AG08395 (cell line): Measurements from ENCODE around the gene DIP2C.
"Not testable (repeated sequence)": the region's sequence is repeated elsewhere in the genome, so short reads cannot be mapped to it uniquely, and the experiment has no call there.

Experiments used
- DNase-seq: peaks from one replicate; pipeline ENCODE4 v3.0.0; 2012; ENCODE audit warnings: mixed read lengths, low spot score

Gene DIP2C

GRCh38 chr10:449331-449730 is 240.1 kb downstream of the DIP2C start:
- DNase-seq, result not testable (repeated sequence)

GRCh38 chr10:443459-443858 is 246.0 kb downstream of the DIP2C start:
- DNase-seq, result no peak

- no peak for DNase-seq
These were observed 247.3 kb downstream of the DIP2C start for GRCh38 chr10:442209-442608.

DNA sequence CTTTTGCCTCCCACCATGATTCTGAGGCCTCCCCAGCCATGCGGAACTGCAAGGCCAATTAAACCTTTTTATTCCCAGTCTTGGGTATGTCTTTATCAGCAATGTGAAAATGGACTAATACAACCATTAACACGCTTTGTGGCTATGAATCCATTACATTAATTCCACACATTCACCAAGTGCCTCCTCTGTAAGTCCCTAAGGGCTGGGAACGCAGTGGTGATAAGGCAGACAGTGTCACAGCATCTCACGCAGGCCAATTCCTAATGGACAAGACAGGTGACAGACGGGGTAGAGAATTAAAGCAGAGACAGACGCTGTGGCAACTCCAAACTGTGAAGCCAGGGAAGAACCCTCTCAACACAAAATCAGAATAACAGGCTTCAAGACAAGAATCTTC is 247.8 kb downstream of the DIP2C start:
- no peak for DNase-seq

- DNase-seq, result no peak
These were observed 249.3 kb downstream of the DIP2C start for GRCh38 chr10:440127-440526.

DNA sequence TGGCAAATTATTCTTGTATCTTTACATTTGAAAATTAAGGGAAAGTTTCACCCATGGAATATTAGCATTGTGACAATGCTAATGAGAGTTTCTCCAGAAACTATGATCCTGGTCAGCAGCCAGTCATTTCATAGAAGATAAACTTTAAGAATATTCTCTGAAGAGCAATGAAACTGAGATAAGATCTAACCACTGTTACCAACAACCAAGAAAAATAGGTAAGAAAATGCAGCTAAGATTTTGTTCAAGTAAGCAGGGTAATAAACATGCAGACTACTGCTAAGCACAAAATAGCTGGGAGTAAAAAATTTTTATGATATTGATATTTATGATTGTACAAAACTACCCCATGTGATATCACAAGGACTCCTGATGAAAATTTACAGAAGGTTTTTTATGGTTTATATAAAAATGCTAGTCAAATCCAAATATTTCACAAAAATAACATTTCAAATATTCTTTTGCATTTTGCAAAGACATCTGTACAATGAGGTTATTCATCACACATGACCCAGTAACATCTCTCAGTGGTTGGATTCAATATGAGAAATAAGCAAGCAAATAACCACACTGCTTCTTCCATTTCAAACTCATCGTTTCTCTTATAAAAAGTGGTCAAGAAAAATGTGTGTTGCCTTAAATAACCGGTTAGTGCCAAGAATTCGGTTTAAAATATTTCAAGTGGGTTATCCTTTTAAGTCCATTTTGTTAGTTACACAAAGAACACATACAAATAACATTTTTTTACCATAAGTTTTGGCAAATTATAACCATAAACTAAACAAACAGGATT is 251.6 kb downstream of the DIP2C start:
- DNase-seq, result no peak

- no peak for DNase-seq
These were observed 252.4 kb downstream of the DIP2C start for GRCh38 chr10:436911-437665.

DNA sequence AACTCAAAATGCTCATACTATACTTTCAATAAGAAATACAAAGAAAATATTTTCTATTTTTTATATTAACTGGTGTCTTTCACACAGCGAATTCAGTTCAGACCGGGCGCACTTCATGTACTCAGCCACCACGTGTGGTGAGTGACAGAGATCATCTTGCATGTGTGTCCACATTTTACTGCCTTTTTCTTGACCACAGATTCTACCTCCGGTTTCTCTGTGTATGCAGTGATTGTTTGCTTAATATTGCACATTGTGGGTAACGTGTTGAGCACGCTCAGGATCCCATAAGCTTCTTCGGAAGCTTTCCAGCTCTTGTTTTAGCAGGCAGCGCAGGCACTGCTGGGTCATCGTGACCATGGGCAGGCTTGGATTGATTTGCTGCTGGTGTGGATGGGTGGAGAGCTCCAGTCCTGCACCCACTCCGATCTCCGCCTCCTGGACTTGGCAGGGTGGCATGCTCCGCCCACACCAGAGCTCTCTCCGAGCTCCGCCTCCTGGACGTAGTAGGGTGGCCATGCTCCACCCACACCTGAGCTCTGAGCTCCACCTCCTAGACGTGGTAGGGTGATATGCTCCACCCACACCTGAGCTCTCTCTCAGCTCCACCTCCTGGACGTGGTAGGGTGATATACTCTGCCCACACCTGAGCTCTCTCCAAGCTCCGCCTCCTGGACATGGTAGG is 253.3 kb downstream of the DIP2C start:
- DNase-seq, result no peak

DNA sequence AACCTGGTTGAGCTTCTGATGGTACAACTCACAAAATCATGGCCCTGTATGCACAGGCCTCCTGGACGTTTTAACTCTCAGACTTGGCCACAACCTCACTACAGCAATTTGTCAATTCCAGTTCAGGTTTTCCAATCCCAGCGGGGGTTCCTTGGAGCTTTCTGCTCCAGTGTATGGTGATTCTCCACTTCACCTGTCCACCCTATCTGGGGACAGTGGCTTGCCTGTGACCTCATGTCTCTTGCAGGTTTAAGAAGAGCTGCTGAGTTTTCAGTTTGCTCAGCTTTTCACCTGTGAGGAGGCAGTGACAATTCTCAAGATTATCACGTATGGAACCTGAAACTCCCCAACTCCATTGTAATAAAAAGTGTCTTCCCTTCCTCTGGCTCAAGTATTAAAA is 254.1 kb downstream of the DIP2C start:
- no peak for DNase-seq

DNA sequence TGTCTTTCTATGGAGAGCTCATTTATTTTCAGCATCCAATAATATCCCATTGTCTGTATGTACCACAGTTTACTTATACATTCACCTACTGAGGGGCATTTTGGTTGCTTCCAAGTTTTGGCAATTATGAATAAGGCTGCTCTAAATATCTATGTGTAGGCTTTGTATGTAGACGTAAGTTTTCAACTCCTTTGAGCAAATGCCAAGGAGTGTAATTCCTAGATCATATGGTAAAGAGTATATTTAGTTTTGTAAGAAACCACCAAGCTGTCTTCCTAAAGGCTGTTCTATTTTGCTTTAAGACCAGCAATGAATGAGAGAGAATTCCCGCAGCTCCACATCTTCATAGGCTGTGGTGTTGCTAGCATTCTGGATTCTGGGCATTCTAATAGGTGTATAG is 259.8 kb downstream of the DIP2C start:
- no peak for DNase-seq

DNA sequence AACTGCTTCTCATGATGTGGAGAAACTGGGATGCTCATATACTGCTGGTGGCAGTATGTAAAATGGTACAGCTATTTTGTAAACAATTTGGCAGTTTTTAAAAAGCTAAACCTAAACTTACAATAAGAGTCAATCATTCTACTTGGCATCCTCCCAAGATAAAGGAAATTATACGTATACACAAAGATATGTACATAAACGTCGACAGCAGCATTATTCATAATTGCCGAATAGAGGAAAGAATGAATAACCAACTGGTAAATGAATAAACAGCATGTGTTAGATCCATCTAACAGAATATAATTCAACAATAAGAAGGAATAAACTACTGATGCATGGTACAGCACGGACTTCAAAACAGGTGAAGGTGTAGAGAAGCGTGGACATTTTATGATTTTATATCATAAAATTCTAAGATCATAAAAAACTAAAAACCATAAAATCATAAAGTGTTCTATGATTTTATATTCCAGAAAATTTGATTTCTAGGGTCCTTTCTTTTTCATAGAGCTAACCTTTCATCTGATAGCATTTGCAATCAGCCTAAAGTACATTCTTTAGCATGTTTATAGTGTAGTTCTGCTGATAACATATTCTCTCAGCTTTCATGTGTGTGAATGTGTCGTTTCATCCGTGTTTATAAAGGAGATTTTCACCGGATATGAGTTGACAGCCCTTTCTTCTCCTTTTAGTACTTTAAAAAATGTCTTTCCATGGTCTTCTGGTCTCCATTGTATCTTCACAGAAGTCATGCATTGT is 261.5 kb downstream of the DIP2C start:
- no peak for DNase-seq

DNA sequence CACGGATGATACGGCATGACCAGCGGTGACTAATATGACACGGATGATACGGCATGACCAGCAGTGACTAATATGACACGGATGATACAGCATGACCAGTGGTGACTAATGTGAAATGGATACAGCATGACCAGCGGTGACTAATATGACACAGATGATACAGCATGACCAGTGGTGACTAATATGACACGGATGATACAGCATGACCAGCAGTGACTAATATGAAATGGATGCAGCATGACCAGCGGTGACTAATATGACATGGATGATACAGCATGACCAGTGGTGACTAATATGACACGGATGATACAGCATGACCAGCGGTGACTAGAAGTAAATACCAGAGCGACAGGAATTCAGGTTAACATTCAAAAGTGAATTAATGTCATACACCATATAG is 264.1 kb downstream of the DIP2C start:
- not testable (repeated sequence) for DNase-seq

DNA sequence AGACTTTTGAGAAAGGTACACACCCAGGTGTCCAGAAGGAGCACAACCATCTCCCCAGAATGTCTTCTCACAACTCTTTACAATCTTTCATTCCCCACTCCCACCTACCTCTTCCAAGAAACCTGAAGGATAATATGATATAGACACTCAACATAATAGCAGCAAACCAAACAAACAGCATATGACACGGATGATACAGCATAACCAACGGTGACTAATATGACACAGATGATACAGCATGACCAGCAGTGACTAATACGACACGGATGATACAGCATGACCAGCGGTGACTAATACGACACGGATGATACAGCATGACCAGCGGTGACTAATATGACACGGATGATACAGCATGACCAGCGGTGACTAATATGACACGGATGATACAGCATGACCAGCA is 264.7 kb downstream of the DIP2C start:
- not testable (repeated sequence) for DNase-seq

GRCh38 chr10:423178-423577 is 266.3 kb downstream of the DIP2C start:
- DNase-seq, result no peak

DNA sequence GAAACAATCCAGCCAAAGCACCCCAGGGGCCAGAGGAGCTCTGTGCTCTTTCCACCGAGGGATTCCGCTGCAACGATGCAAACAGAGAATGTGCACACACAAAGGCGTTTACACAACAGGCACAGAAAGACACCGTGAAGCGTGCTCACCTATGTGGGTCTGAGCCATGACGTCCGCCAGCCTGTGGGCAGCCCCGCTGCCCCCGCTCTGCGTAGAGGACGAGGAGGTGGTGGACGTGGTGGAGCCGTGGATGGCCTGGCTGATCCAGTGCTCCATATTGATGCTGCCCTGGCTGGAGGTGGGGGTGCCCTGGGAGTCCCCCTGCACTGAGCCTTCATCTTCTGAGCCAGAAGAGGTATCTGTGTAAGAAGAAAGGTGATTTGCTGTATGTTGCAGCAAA is 266.8 kb downstream of the DIP2C start:
- DNase-seq, result no peak

DNA sequence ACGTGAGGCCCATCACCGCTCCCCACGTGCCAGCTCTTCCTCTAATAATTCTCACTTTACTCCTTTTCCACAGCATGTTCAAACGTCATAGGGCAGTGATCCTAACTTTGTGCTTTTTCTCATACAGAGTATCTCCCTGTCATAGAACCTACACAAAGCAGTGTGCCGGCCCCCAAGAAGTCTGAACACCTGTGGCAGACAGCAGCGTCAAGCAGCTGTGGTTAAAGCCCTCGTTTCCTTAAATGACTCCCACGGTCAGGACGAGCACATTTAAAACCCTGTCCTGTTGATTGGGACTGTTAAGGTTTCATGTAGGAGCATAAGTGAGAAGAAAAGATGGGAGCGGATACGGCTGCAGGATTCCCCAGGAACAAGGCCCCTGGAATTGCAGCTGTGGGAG is 267.2 kb downstream of the DIP2C start:
- no peak for DNase-seq

GRCh38 chr10:421170-421569 is 268.3 kb downstream of the DIP2C start:
- no peak for DNase-seq

GRCh38 chr10:420154-421121 is 269.0 kb downstream of the DIP2C start:
- DNase-seq, result no peak

DNA sequence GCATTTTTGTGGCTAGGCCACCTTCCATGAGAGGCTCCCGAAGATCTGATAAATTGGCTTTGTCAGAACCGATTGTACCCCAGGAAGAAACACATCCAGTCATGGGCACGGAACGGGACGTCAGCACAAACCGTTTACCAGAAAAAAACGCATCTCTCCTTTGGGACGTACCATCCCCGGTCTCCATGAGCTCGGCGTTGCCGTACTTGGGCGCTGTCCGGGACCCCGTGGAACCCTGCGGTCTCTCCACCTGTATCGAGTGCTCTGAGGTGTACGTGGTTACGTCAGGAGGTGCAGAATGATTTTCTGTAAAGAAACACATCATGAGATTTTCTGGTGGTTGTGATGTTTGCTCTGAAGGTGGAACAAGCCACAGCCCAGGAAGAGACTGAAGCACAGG is 270.6 kb downstream of the DIP2C start:
- no peak for DNase-seq

DNA sequence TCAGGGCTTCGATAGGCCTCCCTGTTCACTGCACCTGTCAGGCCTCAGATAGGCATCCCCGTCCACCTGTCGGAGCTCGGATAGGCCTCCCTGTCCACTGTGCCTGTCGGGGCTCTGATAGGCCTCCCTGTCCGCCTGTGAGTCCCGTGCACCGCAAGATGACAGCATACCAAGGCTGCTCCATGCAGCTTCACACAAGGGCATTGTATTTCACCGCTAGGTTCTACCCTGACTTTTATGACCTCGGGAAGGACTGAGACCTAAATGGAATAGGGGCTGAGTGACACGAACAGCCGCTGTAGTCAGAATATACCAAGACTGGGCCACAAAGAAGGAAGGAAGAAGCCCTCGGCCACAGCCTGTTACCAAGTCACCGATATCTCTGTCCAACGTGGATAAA is 271.2 kb downstream of the DIP2C start:
- no peak for DNase-seq

DNA sequence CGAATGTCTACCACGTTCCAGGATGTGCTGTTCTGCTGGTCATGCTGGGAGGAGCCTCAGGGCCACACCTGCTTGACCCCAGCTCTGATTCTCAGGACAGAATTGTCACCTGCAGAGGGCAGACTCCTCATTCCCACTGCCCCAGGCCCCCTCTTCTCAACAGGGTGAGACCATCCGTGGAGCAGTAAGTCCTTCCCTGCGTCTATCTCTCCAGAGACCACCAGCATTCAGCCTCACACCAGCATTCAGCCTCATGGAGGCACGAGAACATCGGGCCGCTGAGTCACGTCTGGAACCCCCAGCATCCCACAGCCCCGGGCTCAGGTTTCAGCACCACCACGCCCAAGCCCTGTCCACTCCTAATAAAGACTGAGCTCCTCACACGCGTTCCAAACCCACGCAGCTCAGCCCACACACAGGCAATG is 273.4 kb downstream of the DIP2C start:
- no peak for DNase-seq
